Neutrophil (primary cell): ENCODE measurements around the gene BMP8B.

Experiments used
- H3K27ac ChIP-seq: fragments of 200-600 bp; sonication (generic); 2 replicates; pipeline ENCODE4 v1.5.1; 2016; ENCODE audit warnings: mild to moderate bottlenecking, moderate library complexity
- H3K27me3 ChIP-seq: fragments of 200-600 bp; sonication (generic); 2 replicates; pipeline ENCODE4 v1.6.0; 2016; ENCODE audit warnings: mild to moderate bottlenecking
- H3K36me3 ChIP-seq: fragments of 200-600 bp; sonication (generic); 2 replicates; pipeline ENCODE4 v1.5.1; 2017
- H3K4me1 ChIP-seq, 2 experiments: fragments of 200-600 bp in 1 of 2; sonication (generic) in 1 of 2; 1 replicate in 1 of 2; 2 replicates in 1 of 2; pipeline versions ENCODE4 v1.5.1 to v1.6.1; 2013 to 2016; ENCODE audit warnings: low read depth in 1 of 2, low read length in 1 of 2, mild to moderate bottlenecking in 1 of 2, moderate library complexity in 1 of 2; ENCODE audit not compliant: control insufficient read depth in 1 of 2, insufficient read depth in 1 of 2
- H3K4me3 ChIP-seq, 2 experiments: fragments of 200-600 bp in 1 of 2; sonication (generic) in 1 of 2; 1 replicate in 1 of 2; 2 replicates in 1 of 2; pipeline ENCODE4 v1.5.1; 2013 to 2016; ENCODE audit warnings: low read depth in 1 of 2, low read length in 1 of 2, mild to moderate bottlenecking in 1 of 2, moderate library complexity in 1 of 2
- H3K9me3 ChIP-seq: fragments of 200-600 bp; sonication (generic); 2 replicates; pipeline ENCODE4 v1.5.1; 2016
- TF ChIP-seq, protein P1 (sequence below): fragments of 200-600 bp; sonication (generic); IDR thresholded peaks from 2 replicates; pipeline ENCODE4 v1.5.1; 2016; ENCODE audit warnings: antibody characterized with exemption

Gene BMP8B

DNA sequence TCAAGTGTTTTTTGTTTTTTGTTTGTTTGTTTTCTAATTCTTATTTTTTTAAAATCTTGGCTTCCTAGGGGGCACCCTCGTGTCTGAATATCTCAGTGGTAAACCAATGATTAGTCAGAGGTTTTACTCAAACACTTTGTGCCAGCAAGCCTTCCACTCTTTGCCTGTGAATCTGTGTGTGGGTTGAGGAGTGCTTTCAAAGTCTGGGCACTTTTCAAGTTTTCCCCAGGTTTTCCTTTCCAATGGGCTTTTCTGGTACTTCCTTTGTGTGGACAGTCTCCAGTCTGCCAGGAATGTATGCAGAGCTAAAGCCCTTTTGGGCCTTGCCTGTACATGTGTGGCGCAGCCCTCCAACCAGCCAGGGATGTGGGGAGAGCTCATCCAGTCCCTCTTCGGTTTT, 59.6 kb downstream of the BMP8B start:
- H3K4me3 ChIP-seq: no peak overlapping the region
- no peak overlapping the region for H3K27ac ChIP-seq
- peaks cover 100% of the 10 kb centered on the region for H3K27me3 ChIP-seq
- H3K9me3 ChIP-seq: no peaks in the 10 kb centered on the region
- TF ChIP-seq, protein P1, sequence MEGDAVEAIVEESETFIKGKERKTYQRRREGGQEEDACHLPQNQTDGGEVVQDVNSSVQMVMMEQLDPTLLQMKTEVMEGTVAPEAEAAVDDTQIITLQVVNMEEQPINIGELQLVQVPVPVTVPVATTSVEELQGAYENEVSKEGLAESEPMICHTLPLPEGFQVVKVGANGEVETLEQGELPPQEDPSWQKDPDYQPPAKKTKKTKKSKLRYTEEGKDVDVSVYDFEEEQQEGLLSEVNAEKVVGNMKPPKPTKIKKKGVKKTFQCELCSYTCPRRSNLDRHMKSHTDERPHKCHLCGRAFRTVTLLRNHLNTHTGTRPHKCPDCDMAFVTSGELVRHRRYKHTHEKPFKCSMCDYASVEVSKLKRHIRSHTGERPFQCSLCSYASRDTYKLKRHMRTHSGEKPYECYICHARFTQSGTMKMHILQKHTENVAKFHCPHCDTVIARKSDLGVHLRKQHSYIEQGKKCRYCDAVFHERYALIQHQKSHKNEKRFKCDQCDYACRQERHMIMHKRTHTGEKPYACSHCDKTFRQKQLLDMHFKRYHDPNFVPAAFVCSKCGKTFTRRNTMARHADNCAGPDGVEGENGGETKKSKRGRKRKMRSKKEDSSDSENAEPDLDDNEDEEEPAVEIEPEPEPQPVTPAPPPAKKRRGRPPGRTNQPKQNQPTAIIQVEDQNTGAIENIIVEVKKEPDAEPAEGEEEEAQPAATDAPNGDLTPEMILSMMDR: no peak
- no peaks in the 10 kb centered on the region for H3K4me1 ChIP-seq
- H3K36me3 ChIP-seq: no peaks in the 10 kb centered on the region

DNA sequence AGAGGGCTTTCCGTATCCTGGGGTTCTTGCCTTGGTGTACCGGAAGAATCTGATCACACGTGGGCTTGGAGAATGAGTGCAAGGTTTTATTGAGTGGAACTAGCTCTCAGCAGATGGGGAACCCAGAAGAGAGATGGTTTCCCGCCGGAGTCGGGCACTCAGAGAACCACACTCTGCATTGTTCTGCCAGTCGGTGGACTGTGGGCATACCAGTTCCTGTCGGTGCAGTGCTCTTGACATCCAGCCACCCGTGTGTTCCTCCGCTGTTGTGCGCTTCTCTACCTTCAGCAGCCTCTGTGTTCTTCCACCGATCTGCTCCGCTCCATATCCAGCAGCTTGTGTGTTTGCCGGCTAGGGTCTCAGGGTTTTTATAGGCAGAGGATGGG, 60.7 kb downstream of the BMP8B start:
- H3K4me1 ChIP-seq: no peaks in the 10 kb centered on the region
- H3K36me3 ChIP-seq: no peaks in the 10 kb centered on the region
- TF ChIP-seq, protein P1: no peak
- no peak overlapping the region for H3K4me3 ChIP-seq
- H3K27ac ChIP-seq: no peak overlapping the region
- H3K9me3 ChIP-seq: no peaks in the 10 kb centered on the region
- peaks cover 100% of the 10 kb centered on the region for H3K27me3 ChIP-seq

DNA sequence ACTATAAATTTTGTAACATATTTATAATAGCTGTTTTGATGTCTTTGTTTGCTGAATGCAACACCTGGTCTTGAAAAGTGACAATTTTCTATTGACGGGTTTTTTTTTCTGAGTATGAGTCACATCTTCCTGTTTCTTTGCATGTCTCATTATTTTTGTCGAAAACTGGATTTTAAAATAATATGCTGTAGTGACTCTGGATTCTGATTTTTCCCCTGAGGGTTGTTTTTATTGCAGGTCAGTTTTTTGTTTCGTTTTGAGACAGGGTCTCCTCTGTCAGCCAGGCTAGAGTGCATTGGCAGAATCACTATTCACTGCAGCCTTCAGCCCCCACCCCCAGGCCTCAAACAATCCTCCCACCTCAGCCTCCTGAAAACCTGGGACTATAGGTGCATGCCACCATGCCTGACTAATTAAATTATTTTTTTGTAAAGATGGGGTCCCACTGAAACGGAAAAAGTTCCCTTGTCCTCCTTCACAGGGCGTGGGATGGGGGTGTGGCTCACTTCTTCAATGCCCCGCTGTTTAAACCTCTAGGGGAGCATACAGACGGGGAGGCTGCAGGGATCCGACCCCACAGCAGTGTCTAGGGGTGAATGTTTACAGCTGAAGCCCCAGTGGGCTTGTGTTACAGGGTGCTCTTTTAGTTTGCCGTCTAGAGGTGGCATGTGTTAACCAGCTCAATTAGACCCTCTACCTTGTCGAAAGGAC, 61.3 kb downstream of the BMP8B start:
- Histone ChIP-seq H3K36me3 (no peaks in the 10 kb centered on the region), H3K9me3 (no peaks in the 10 kb centered on the region), H3K4me3 (no peak overlapping the region), H3K4me1 (no peaks in the 10 kb centered on the region), H3K27me3 (peaks cover 100% of the 10 kb centered on the region), H3K27ac (no peak overlapping the region)
- TF ChIP-seq, protein P1: no peak

DNA sequence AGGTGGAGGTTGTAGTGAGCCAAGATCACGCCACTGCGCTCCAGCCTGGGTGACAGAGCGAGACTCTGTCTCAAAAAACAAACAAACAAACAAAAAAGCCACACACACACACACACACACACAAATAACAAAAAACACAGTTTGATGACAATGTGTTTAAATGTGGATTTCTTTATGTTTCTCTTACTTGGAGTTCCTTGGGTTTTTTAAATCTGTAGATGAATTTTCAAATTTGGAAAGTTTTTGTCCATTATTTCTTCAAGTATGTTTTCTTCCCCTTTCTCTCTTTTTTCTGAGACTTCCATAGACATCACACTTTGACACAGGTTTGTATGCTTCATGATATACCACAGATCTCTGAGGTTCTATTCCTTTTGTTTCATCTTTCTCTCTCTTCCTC, 62.1 kb downstream of the BMP8B start:
- no peaks in the 10 kb centered on the region for H3K36me3 ChIP-seq
- no peak overlapping the region for H3K4me3 ChIP-seq
- no peaks in the 10 kb centered on the region for H3K9me3 ChIP-seq
- H3K27me3 ChIP-seq: peaks cover 100% of the 10 kb centered on the region
- H3K27ac ChIP-seq: no peak overlapping the region
- H3K4me1 ChIP-seq: no peaks in the 10 kb centered on the region
- TF ChIP-seq, protein P1: no peak

DNA sequence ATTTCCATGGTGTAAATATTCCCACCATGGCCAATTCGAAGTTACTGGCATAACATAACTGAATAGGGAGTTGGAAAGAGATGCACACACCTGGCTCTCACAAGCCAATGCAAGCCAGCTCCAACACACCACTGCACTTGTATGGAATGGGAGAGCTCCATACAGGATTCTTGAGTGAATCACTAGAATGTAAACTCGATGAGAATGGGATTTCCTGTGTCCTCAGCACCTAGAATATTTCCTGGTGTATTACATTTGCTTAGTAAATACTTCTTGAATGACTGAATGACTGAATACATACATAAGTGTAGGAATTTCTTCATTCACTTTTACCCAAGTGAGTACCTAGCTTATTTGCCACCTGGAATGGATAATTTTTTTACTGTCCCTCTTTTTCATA, 66.2 kb downstream of the BMP8B start:
- H3K4me1 ChIP-seq: peaks cover 13 to 18% of the 10 kb centered on the region in 2 experiments
- no peak overlapping the region for H3K27ac ChIP-seq
- no peaks in the 10 kb centered on the region for H3K9me3 ChIP-seq
- no peak overlapping the region for H3K4me3 ChIP-seq
- no peaks in the 10 kb centered on the region for H3K36me3 ChIP-seq
- H3K27me3 ChIP-seq: peaks cover 68% of the 10 kb centered on the region
- TF ChIP-seq, protein P1: no peak
